HG02798 (cell line): ENCODE results near the gene TUB.

Source experiments
- ATAC-seq: cut with Tn5 transposase; IDR thresholded peaks from one replicate; pipeline ENCODE4 v1.9.1; 2021; ENCODE audit warnings: mild to moderate bottlenecking; ENCODE audit not compliant: unreplicated experiment, poor library complexity

TUB gene

DNA sequence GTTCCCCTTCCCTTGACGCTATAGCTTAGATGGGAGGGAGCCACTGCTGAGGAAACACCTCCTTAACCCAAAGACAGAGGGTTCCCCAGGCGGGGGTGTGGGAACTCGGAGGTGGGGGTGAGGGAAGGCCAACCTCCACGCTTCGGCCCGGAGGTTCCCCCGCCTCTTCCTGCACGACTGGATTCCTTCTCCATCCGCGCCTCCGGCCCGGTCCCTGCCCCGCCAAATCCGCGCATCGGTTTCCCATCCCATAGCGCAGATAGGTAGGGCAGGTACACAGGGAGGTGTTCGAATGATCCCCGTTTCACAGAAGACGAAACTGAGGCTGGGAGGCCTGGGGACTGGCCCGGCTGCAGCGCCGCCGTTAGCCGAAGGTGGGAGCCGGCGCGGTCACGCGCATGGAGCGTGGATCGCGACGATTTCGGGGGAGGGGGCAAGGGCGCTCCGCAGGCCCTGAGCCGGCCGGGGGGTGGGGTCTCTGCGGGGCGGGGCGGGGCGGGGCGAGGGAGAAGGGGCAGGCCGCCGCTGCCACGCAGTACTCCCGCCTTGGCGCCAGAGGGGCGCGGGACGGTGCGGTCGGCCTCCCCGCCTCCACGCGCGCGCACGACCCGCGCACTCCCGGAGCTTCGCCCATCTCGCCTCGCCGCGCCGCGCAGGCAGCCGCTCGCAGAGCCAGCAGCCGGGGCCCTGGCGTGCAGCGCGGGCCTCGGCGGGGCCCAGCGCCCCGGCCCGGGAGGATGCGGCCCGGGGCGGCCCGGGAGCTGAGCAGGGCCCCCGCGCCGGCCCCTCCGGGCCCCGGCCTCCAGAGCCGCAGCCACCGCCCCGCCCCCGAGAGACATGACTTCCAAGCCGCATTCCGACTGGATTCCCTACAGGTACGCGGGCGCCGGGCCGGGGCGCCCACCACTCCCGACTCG is at the start of gene TUB:
Gene TUB (plus strand): TSS at position 538 of the 917 bp plus-strand sequence. CDS start 300 bp downstream, at position 838.
- ATAC-seq: no peak

- no peak for ATAC-seq
These were observed 49.5 kb upstream of the TUB start for GRCh38 chr11:8031248-8032115.

DNA sequence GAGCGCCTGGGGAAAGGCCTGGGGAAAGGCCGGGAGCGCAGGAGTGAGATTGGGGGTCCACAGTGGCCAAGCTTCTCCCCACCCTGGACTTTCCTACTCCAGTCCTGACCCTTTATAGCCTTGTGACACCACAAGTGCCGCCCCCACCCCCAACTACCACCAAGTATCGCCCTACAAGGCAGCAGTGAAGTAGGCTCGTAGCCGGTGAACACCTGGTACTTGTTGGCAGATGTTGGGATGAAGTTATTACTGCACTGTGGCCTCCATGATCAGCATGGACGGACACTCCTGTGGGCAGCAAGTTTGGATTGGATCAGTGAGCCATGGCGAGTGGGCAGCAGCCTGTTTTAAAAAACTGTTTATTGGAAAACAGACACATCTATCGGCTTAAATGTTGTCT is 48.9 kb upstream of the TUB start:
- no peak for ATAC-seq

DNA sequence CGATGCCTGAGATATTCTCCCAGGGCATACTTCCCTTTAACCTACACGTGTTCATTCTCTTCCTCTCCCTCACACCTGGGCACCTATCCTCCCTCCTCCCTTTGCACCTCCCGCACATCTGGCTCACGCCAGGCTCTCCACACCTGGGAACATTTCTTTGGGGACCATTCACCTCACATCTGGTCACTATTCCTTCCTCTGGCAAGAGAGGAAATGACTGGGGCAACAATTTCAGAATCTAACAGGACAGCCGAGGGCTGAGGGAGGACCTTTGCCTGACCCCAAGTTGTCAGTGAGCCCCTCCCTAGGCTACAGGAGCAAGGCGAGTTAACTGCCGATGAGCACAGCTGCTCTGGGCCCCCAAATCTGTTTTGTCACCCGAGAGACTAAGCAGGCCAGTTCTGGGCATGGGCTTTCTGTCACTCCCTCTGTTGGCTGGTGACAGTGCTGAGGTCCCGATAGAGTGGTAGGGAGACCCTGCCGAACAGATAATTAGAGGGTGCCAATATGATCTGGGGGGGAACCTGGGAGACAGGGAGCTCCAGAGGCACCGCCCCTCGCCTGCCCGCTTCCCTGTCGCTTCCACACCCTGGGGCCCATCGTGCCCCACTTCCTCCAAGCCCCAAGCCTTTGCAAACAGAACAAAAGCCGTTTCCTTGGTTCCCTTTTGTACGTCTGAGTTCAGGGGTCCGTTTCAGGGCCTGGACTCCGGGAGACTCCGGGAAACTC is 48.3 kb upstream of the TUB start:
- ATAC-seq: no peak

- peak; percentile 74 for ATAC-seq
These were observed 47.5 kb upstream of the TUB start for GRCh38 chr11:8033305-8034105.

- no peak for ATAC-seq
These were observed 46.9 kb upstream of the TUB start for GRCh38 chr11:8034106-8034585.

DNA sequence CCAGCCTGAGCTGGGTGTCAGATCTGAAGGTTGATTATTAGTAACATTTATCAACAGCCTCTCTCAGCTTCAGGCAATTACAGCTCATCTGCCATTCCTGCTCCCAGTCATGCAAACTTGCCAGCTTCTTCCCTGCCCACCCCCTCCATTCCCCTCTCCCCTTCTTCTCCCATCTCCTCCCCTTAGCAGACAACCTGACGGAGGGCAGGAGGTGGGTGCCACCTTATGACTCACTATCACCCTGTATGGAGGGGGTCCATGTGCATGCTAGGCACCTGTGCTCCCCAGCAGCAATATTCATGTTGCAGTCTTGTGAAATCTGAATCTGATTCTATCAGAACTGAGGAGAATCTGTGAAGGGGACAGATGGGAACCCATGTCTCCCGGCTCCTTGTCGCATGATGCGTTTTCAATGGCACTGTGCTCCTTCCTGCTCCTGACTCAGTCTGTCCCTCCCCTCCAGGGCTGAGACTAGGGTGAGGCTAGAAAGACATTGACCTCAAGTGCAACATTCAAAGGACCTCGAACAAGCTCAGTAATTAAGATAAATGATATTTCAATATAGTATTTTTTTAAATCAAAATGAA is 46.3 kb upstream of the TUB start:
- no peak for ATAC-seq

DNA sequence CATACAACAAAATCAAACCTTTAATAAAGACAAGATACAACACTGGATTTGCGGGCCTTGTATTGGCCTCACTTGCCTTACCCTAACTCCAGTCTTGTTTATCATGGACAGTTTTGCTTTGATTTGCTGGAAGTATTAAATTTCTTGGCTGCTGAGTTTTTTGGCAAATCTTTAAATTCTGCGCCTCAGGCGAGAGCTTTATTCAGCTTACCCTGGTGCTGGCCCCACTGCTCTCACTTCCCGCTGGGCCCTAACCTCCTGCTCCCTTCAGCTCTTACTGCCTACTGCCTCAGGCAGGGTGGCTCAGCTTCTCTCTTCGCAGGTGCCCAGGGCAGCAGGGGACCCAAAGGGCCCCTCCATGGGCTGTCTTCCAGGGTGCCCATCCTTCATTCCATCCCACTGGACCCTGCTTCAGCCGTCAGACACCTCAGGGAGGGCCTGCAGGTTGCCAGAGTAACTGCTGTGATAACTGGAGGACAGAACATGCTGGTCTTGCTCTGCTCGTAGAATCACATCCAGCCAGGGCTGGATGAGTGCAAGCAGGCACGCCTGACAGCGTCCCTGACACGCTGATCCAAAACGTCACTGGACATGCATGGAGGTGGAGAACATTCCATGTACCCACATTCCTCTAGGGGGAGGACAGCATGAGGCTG is 45.7 kb upstream of the TUB start:
- ATAC-seq: no peak

DNA sequence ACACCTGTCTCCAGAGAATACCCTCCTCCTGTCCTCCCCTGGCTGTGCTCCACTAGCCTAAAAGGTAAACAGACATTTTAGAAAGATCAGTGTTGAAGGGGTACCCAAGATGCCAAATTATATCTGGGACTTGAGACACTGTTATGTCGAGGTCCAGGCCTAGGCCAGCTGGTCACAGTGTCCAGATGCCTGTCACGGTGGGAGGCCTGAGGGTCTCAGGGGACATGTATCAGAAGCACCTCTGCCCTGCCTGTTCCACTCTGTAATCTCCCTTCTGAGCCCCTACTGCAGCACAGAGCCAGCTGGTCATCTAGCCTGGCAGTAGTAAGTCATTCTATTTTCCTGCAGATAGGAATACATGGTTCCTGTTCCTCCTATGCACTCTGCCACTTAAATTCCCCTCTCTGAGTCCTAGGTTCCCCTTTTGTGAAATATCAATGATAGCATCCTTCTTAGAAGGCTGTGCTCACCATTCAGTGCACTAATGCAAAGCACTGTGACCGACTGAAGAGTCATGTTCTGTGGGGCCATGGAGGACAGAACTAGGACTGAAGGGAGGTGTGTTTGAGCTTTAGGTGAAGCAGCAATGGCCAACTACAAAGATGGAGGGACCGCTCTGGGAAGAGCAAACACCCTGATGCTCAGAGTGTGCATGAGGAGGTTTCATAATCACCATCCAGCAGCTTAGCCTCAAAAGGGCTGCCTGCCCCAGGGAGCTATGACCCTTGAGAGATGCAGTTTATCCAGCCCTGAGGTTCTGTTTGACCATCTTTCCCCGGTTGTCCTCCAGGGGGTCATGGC is 44.8 kb upstream of the TUB start:
- no peak for ATAC-seq

- no peak for ATAC-seq
These were observed 44.0 kb upstream of the TUB start for GRCh38 chr11:8036986-8037385.

GRCh38 chr11:8038393-8038792 is 42.6 kb upstream of the TUB start:
- no peak for ATAC-seq

- no peak for ATAC-seq
These were observed 42.0 kb upstream of the TUB start for GRCh38 chr11:8038811-8039529.

DNA sequence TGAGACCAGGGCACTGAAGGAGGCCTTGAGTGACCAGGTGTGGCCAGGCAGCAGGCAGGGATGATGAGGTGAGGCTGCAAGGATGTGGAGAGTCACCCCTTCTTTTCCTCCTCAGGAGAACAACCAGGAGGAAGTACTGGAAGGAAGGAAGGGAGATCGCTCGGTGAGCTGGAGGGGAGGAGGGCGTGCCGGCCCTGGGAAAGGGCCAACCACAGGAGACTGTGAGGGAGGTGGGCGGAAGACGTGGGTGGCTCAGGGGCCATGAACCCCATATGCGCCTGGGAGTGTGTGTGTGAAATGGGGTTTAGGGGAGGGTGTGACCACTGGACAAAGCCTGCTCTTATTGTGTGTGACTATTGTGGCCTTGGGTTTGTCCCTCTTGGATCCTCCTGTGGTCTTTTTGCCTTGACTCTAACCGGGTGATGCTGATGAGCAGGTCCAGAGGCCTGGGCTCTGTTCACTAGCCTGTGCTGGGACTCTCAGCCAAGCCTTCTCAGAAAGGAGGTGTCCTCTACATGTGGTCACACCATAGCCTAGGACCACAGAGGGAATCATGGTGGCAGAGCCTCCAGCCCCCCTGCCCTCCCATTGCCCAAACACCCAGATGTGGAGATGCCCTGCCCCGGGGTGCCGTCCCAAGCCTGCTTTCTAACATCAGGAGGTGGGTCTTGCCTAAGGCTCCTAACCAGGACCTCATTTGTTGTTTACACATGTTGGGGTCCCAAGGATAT is 41.3 kb upstream of the TUB start:
- no peak for ATAC-seq

DNA sequence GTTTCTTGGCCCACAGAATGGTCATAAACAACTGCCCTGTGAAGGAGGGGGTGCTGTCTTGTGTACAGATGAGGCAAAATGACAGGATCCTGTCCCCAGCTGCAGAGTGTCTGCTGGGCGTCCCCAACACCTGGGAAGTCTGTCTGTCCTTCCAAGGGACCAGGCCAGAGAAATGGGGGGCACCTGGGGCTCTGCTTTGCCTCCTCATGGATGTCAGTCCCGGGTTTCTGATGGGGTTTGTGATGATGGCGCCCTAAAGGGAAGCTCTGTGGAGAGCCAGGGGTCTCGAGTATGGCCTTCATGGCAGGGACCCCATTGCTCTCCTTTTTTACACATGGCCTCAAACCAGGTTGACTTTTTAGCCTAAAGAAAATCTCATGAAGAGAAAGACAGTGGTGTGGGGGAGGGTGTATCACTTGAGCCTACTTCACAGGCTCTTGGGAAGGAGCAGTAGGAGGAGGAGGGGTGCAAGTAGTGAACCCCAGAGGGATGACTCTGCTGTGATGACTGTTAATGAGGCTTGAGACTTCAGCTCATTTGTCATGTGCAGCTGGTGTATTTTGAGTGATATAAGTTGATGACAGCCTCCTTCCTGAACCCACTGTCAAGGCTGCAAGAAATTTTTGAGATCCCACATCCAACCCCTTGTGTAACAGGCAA is 40.6 kb upstream of the TUB start:
- no peak for ATAC-seq

- no peak for ATAC-seq
These were observed 40.1 kb upstream of the TUB start for GRCh38 chr11:8040921-8041285.

DNA sequence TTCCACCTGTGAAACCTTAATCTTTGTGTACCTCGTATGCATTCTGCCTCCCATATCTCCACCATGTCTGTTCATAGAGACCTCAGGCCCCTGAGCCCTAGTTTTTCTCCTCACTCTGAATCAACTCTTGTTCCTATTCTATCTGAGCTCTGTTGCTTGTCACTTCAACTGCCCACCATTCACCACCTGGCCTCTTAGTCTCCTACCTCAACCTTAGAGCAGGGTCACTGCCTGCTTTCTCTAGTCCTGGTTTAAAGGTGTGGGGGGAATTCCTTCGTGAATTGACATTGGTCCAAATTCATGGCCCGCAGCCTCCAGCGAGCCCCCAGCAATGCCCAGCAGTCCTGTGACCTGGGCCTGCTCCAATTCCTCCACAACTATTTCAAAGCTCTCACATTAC is 39.4 kb upstream of the TUB start:
- ATAC-seq: no peak
